Esophagus squamous epithelium (tissue), 4 donors: ENCODE results near the gene PCGF2.

Experiments
- POLR2A ChIP-seq, 4 donors: fragments of 450-650 bp; IDR thresholded peaks; one replicate each; pipeline ENCODE4 v1.6.1; 2017; ENCODE audit warnings: antibody characterized with exemption in 4 of 4, mild to moderate bottlenecking in 4 of 4, moderate library complexity in 3 of 4
- TF ChIP-seq, protein P1 (sequence below), 6 experiments: fragments of 450-650 bp in 4 of 6; fragments of 200-600 bp in 2 of 6; sonication (generic) in 2 of 6; IDR thresholded peaks; one replicate each; pipeline ENCODE4 v1.5.1; 2016 to 2019; ENCODE audit warnings: antibody characterized with exemption in 6 of 6, mild to moderate bottlenecking in 4 of 6, moderate library complexity in 4 of 6

DNA sequence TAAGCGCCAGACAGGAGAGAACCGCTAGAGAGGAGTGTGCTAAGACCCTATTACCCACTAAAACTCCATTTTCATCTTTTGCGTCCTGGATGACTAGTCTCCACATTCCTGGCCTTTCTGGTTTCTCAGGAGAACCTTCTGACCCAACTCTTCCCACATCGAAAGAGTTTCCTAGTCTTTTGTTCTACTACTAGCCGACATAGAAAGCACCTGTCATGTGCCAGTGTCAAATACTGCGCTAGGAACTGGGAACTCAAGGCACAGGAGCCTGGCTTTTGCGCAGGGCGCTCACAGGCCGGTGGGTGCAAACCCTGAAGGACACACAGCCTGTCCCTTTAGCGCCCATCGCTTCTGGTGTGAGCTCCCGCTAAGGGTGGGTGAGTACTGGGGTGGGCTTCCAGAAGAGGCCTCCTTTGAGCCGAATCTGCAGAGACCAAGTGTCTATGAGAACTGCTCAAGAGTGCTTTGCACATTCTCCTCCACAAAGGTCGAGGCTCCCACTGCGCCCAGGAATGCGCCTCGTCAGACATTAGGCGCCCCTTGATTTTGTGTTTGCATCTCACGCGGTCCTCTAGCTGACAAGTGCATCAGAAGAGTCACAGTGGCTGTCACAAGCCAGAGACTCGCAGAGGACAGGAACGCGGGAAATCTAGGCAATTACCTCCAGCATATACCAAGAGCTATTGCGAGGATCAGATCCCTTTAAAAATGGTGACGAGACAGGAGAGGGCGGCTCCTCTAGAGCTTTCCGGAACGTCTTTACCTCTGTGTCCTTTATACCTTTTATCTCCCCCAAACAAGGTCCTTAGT is 2.4 kb upstream of the PCGF2 start:
- no peak for TF ChIP-seq POLR2A (IDR thresholded peaks at IDR 0.05)
- TF ChIP-seq, protein P1, sequence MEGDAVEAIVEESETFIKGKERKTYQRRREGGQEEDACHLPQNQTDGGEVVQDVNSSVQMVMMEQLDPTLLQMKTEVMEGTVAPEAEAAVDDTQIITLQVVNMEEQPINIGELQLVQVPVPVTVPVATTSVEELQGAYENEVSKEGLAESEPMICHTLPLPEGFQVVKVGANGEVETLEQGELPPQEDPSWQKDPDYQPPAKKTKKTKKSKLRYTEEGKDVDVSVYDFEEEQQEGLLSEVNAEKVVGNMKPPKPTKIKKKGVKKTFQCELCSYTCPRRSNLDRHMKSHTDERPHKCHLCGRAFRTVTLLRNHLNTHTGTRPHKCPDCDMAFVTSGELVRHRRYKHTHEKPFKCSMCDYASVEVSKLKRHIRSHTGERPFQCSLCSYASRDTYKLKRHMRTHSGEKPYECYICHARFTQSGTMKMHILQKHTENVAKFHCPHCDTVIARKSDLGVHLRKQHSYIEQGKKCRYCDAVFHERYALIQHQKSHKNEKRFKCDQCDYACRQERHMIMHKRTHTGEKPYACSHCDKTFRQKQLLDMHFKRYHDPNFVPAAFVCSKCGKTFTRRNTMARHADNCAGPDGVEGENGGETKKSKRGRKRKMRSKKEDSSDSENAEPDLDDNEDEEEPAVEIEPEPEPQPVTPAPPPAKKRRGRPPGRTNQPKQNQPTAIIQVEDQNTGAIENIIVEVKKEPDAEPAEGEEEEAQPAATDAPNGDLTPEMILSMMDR (IDR thresholded peaks at IDR 0.05) = no peak
